Right lobe of liver (tissue), 4 donors: ENCODE measurements around the gene TAL2.

Source experiments
- CTCF ChIP-seq, 4 donors: fragments of 200-600 bp in 3 of 4; fragments of 450-650 bp in 1 of 4; IDR thresholded peaks; one replicate each; pipeline versions ENCODE4 v1.5.1 to v1.8.0; 2016 to 2022; ENCODE audit warnings: antibody characterized with exemption in 4 of 4, mild to moderate bottlenecking in 2 of 4
- POLR2A ChIP-seq: fragments of 450-650 bp; IDR thresholded peaks from one replicate; pipeline ENCODE4 v1.6.1; 2017; ENCODE audit warnings: antibody characterized with exemption, mild to moderate bottlenecking
- donor health status: DM: no; HTN: no; CAD: no.
- donor health status: DM: no; HTN: no; CAD: no.
- donor health status: DM: no; HTN: yes; CAD: no.

GRCh38 chr9:105698348-105698870, 36.2 kb downstream of the TAL2 start:
- TF ChIP-seq CTCF (IDR thresholded peaks at IDR 0.05) (no peak), POLR2A (no peak)
